HTR-8/SVneo (cell line): ENCODE data around the gene IPO5.
"Not testable (repeated sequence)": the region's sequence is repeated elsewhere in the genome, so short reads cannot be mapped to it uniquely, and the experiment has no call there.

Source experiments
- DNase-seq: peaks from one replicate; pipeline ENCODE4 v3.0.0; 2011; ENCODE audit warnings: low spot score, mixed read lengths; ENCODE audit not compliant: insufficient read length
- FAIRE-seq: peaks from 2 replicates; lab custom pipeline; 2011; peaks lifted over from hg19 to GRCh38; lab: Jason Lieb, UNC

IPO5 gene

DNA sequence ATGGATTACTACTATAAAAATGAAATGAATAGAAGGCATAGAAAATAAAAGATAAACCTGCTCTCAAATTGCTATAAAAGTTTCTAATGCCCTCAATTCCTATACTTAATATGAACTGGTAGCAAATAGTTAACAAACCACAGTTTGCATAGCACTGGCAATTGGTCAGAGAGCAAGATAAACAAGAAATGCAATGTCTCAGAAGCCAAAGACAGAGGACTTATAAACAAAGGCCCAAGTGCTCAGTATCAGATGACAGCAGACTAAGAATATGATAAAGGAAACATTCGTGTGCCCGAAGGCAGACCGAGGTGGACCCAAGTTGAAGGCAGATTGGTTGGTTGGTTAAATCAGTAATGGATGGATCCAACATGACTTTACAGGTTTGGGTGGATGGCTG lies 50.6 kb downstream of the IPO5 start:
- no peak for DNase-seq
- FAIRE-seq: no peak

- not testable (repeated sequence) for FAIRE-seq, DNase-seq
Observed at GRCh38 chr13:98004997-98005396, 51.5 kb downstream of the IPO5 start.

- FAIRE-seq (no peak), DNase-seq (no peak)
Observed at GRCh38 chr13:98007001-98007400, 53.5 kb downstream of the IPO5 start.

- FAIRE-seq (no peak), DNase-seq (no peak)
Observed at GRCh38 chr13:98013241-98013640, 59.8 kb downstream of the IPO5 start.

- no peak for FAIRE-seq
- no peak for DNase-seq
Observed at GRCh38 chr13:98014766-98015165, 61.3 kb downstream of the IPO5 start.

GRCh38 chr13:98018293-98018692 lies 64.8 kb downstream of the IPO5 start:
- FAIRE-seq: no peak
- DNase-seq: no peak

GRCh38 chr13:98019186-98019585 lies 65.7 kb downstream of the IPO5 start:
- no peak for FAIRE-seq

GRCh38 chr13:98020271-98020670 lies 66.8 kb downstream of the IPO5 start:
- no peak for DNase-seq
- FAIRE-seq: no peak

More at GRCh38 chr13:98019186-98019585, 65.7 kb downstream of the IPO5 start:
- DNase-seq: no peak

DNA sequence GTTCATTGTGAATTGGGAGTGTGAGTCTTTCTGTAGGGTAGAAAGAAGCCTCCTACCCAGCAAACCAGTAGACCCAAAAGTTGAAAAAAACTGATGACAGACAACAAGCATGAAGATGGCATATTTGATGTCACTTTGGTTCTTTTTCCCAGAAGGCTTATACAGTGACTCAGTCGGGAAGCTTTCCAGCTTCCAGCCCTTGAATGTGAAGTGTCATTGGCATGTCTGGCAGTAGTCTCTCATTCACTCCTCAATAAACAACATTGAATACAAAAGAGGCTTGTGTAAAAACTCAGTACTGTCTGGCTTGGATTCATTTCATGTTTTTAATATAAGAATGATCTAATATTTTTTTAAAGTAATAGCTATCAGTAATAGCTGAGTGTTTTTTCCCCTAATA lies 68.7 kb downstream of the IPO5 start:
- DNase-seq: no peak
- FAIRE-seq: no peak

- FAIRE-seq (no peak), DNase-seq (no peak)
Observed at GRCh38 chr13:98025480-98026025, 72.1 kb downstream of the IPO5 start.

DNA sequence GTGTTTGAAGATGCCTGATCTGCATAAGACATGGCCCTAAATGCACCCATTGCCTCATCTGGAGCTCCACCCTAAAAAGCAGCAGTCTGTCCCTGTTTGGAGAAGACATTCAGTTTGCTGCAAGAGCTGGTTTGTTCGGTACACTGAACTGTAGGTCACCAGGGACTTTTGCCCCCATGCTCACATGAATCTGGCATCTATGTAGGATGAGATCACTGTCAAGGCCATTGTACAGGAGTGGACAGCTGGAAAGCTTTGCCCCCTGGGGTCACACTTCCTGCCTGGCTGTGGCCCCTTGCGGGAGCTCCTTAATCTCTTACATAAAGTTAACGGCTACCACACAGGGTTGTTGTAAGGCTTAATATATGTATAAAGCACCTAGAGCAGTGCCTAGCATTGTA lies 73.0 kb downstream of the IPO5 start:
- FAIRE-seq (no peak), DNase-seq (no peak)

- FAIRE-seq: no peak
Observed at GRCh38 chr13:98032168-98032567, 78.7 kb downstream of the IPO5 start.

GRCh38 chr13:98033277-98034247 lies 80.1 kb downstream of the IPO5 start:
- no peak for FAIRE-seq
- no peak for DNase-seq

More at GRCh38 chr13:98032168-98032567, 78.7 kb downstream of the IPO5 start:
- no peak for DNase-seq

DNA sequence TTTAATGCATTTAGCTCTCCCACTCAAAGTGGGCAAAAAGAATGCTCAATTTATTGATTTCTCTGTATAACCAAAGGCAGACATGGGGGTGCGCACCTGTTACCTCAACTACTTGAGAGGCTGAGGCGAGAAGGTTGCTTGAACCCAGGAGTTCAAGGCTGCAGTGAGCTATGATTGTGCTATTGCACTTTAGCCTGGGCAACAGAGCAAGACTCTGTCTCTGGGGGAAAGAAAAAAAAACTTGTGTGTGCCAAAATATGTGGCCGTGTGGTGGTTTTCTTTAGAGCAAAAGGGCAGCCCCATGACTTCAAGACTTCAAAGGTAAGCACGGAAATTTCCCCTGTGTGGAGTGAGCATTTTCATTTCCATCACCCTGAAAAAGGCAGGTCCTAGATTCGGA lies 81.9 kb downstream of the IPO5 start:
- FAIRE-seq: no peak
- no peak for DNase-seq

- not testable (repeated sequence) for DNase-seq, FAIRE-seq
Observed at GRCh38 chr13:98036564-98037302, 83.3 kb downstream of the IPO5 start.

GRCh38 chr13:98039261-98039660 lies 85.8 kb downstream of the IPO5 start:
- DNase-seq: no peak
- no peak for FAIRE-seq

- DNase-seq (no peak), FAIRE-seq (no peak)
Observed at GRCh38 chr13:98039964-98040363, 86.5 kb downstream of the IPO5 start.

DNA sequence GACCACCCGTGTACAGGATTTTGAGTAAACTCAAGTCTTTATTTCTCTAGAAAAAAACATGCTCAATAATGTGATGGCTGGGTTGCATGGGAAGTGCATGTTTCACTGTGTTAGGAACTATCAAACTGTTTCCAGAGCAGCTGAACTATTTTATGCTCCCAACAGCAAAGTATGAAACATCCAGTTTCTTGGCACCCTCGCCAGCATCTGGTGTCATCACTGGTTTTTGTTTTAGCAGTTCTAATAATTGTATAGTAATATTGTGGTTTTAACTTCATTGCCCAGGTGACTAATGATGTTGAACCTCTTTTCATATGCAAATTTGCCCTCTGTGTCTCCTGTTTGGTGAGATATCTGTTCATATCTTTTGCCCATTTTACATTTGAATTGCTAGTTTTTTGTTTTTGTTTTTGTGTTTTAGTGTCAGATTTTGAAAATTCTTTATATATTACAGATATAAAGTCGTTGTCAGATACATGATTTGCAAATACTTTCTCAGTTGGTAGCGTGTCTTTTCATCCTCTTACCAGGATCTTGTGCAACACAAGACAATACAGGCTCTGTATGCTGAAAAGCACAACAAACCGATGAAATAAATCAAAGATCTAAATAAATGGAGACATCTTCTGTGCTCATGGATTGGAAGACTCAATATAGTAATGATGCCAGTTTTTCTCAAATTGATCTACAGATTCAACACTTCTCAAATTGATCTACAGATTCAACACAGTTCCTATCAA lies 87.8 kb downstream of the IPO5 start:
- FAIRE-seq: no peak
- no peak for DNase-seq

GRCh38 chr13:98044301-98044700 lies 90.8 kb downstream of the IPO5 start:
- FAIRE-seq (no peak), DNase-seq (no peak)

DNA sequence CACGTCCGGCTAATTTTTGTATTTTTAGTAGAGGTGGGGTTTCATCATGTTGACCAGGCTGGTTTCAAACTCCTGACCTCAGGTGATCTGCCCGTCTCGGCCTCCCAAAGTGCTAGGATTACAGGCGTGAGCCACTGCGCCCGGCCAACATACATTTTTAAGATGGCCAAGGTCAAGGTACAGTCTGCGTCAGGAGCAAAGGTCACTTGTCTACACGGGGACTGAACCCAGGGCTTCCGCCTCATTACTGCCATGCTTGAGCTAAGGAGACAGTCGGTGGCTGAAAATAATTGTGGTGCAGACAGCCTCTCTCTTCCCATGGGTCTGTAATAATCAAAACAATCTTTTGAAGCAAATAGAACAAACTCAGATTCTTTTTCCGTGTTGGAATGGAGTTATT lies 94.3 kb downstream of the IPO5 start:
- not testable (repeated sequence) for FAIRE-seq, DNase-seq
